ENCODE data around the gene NUDT1.

NUDT1 gene

GRCh38 chr7:2228921-2229320 is 13.1 kb upstream of the NUDT1 start:
- Mint-ChIP-seq H3K4me1 (peaks cover 33% of the 10 kb centered on the region), H3K9me3 (no peaks in the 10 kb centered on the region), H3K27ac (peak overlapping the region in 1 of 2 donors; percentile 42), H3K27me3 (no peaks in the 10 kb centered on the region), H3K4me3 (no peak overlapping the region)
- no peak for DNase-seq
- ATAC-seq: no peak

GRCh38 chr7:2229467-2229866 is 12.6 kb upstream of the NUDT1 start:
- Mint-ChIP-seq H3K9me3 (no peaks in the 10 kb centered on the region), H3K4me3 (no peak overlapping the region), H3K27ac (no peak overlapping the region), H3K27me3 (no peaks in the 10 kb centered on the region), H3K4me1 (peaks cover 33% of the 10 kb centered on the region)
- DNase-seq (no peak), ATAC-seq (no peak)

GRCh38 chr7:2230226-2230625 is 11.8 kb upstream of the NUDT1 start:
- no peaks in the 10 kb centered on the region for H3K27me3 Mint-ChIP-seq
- H3K4me1 Mint-ChIP-seq: peaks cover 33% of the 10 kb centered on the region
- no peaks in the 10 kb centered on the region for H3K9me3 Mint-ChIP-seq
- DNase-seq (no peak), ATAC-seq (no peak)
- peak overlapping the region in 1 of 2 donors; percentile 46 for H3K27ac Mint-ChIP-seq
- H3K4me3 Mint-ChIP-seq: no peak overlapping the region

GRCh38 chr7:2230882-2231281 is 11.1 kb upstream of the NUDT1 start:
- DNase-seq: no peak
- ATAC-seq: no peak
- no peaks in the 10 kb centered on the region for H3K27me3 Mint-ChIP-seq
- H3K27ac Mint-ChIP-seq: no peak overlapping the region
- no peak overlapping the region for H3K4me3 Mint-ChIP-seq
- H3K4me1 Mint-ChIP-seq: peaks cover 33% of the 10 kb centered on the region
- no peaks in the 10 kb centered on the region for H3K9me3 Mint-ChIP-seq

GRCh38 chr7:2231992-2232765 is 9.8 kb upstream of the NUDT1 start:
- H3K4me3 Mint-ChIP-seq: peak overlapping the region; percentile 85 to 95

GRCh38 chr7:2232766-2233520 is 9.1 kb upstream of the NUDT1 start, which contains the start of gene MAD1L1:
Gene MAD1L1, minus strand, starts transcription at chr7:2232945. Its CDS starts 2,812 bp downstream, at chr7:2230133.
- Mint-ChIP-seq H3K9me3 (no peaks in the 10 kb centered on the region), H3K4me3 (peak within 1 kb of the TSS; percentile 85 to 95), H3K27ac (peak within 1 kb of the TSS; percentile 94 to 98), H3K4me1 (peaks cover 33% of the 10 kb centered on the region), H3K27me3 (no peaks in the 10 kb centered on the region)
- ATAC-seq: peak; percentile 91
- DNase-seq: peak; percentile 88 to 90

More at GRCh38 chr7:2231992-2232765, 9.8 kb upstream of the NUDT1 start:
- DNase-seq (peak; percentile 38 to 56), ATAC-seq (peak; percentile 78)
- peak overlapping the region; percentile 93 to 94 for H3K27ac Mint-ChIP-seq
- H3K27me3 Mint-ChIP-seq: no peaks in the 10 kb centered on the region
- H3K9me3 Mint-ChIP-seq: no peaks in the 10 kb centered on the region
- peaks cover 33% of the 10 kb centered on the region for H3K4me1 Mint-ChIP-seq

GRCh38 chr7:2233926-2234325 is 8.1 kb upstream of the NUDT1 start:
- peak overlapping the region; percentile 44 to 95 for H3K4me3 Mint-ChIP-seq
- peaks cover 33% of the 10 kb centered on the region for H3K4me1 Mint-ChIP-seq
- no peak overlapping the region for H3K27ac Mint-ChIP-seq

GRCh38 chr7:2237109-2237602 is 4.9 kb upstream of the NUDT1 start:
- Mint-ChIP-seq H3K4me3 (no peak overlapping the region), H3K27me3 (no peaks in the 10 kb centered on the region), H3K4me1 (peaks cover 28% of the 10 kb centered on the region), H3K9me3 (no peaks in the 10 kb centered on the region), H3K27ac (peak overlapping the region in 1 of 2 donors; percentile 77)
- no peak for ATAC-seq
- DNase-seq: no peak

More at GRCh38 chr7:2233926-2234325, 8.1 kb upstream of the NUDT1 start:
- ATAC-seq (no peak), DNase-seq (no peak)
- Mint-ChIP-seq H3K9me3 (no peaks in the 10 kb centered on the region), H3K27me3 (no peaks in the 10 kb centered on the region)

GRCh38 chr7:2239242-2239641 is 2.8 kb upstream of the NUDT1 start:
- H3K9me3 Mint-ChIP-seq: no peaks in the 10 kb centered on the region
- DNase-seq (no peak), ATAC-seq (no peak)
- no peaks in the 10 kb centered on the region for H3K27me3 Mint-ChIP-seq
- H3K27ac Mint-ChIP-seq: no peak overlapping the region
- H3K4me3 Mint-ChIP-seq: no peak overlapping the region
- H3K4me1 Mint-ChIP-seq: peaks cover 32% of the 10 kb centered on the region

- DNase-seq: peak; percentile 31 to 36
These were observed 759 bp downstream of the NUDT1 start for GRCh38 chr7:2242541-2243429.

GRCh38 chr7:2243458-2243857 is 1.4 kb downstream of the NUDT1 start:
- Mint-ChIP-seq H3K27me3 (no peaks in the 10 kb centered on the region), H3K4me3 (peak overlapping the region; percentile 100), H3K9me3 (no peaks in the 10 kb centered on the region), H3K27ac (peak overlapping the region in 1 of 2 donors; percentile 27), H3K4me1 (peaks cover 48% of the 10 kb centered on the region)
- ATAC-seq: no peak
- DNase-seq: no peak

More at GRCh38 chr7:2242541-2243429, 759 bp downstream of the NUDT1 start:
- ATAC-seq: peak; percentile 67
- H3K27ac Mint-ChIP-seq: peak overlapping the region; percentile 98
- H3K4me3 Mint-ChIP-seq: peak overlapping the region; percentile 100
- H3K9me3 Mint-ChIP-seq: no peaks in the 10 kb centered on the region
- H3K27me3 Mint-ChIP-seq: no peaks in the 10 kb centered on the region
- peaks cover 42% of the 10 kb centered on the region for H3K4me1 Mint-ChIP-seq

- no peaks in the 10 kb centered on the region for H3K27me3 Mint-ChIP-seq
- DNase-seq (no peak), ATAC-seq (no peak)
- no peaks in the 10 kb centered on the region for H3K9me3 Mint-ChIP-seq
- H3K4me1 Mint-ChIP-seq: peaks cover 55% of the 10 kb centered on the region
- no peak overlapping the region for H3K4me3 Mint-ChIP-seq
- peak overlapping the region in 1 of 2 donors; percentile 81 for H3K27ac Mint-ChIP-seq
These were observed 2.5 kb downstream of the NUDT1 start for GRCh38 chr7:2244404-2244995.

GRCh38 chr7:2245883-2246675 is 4.1 kb downstream of the NUDT1 start:
- H3K27me3 Mint-ChIP-seq: no peaks in the 10 kb centered on the region
- no peaks in the 10 kb centered on the region for H3K9me3 Mint-ChIP-seq
- H3K27ac Mint-ChIP-seq: peak overlapping the region; percentile 44 to 82
- H3K4me1 Mint-ChIP-seq: peaks cover 47% of the 10 kb centered on the region
- no peak overlapping the region for H3K4me3 Mint-ChIP-seq
- ATAC-seq (no peak), DNase-seq (no peak)

Data from stimulated activated naive CD8-positive, alpha-beta T cell treated with anti-CD3 and anti-CD28 coated beads, Interleukin-15, amount 100 ng/mL, for 72 hours (primary cell).